NT2/D1 (cell line): ENCODE results near the gene SPOCK1.

ENCODE experiments used
- YY1 ChIP-seq: IDR thresholded peaks from 2 replicates; pipeline ENCODE4 v1.6.1; 2011; ENCODE audit not compliant: insufficient read length, insufficient read depth
- ZNF274 ChIP-seq: IDR thresholded peaks from 2 replicates; pipeline ENCODE4 v1.6.1; 2011; ENCODE audit warnings: mild to moderate bottlenecking, low read depth, low read length

- TF ChIP-seq YY1 (no peak), ZNF274 (no peak)
These were observed 280.2 kb downstream of the SPOCK1 start for GRCh38 chr5:137218896-137219295.
